SJSA1 (cell line): ENCODE data around the gene RASAL2. TPM values are rescaled to one million over a fixed set of nuclear protein-coding genes. Genes with fewer than 3 reads are reported as not detected.
A peak's percentile ranks its signal among the peaks of the same experiment; 100 is the strongest.
"Not testable (repeated sequence)": the region's sequence is repeated elsewhere in the genome, so short reads cannot be mapped to it uniquely, and the experiment has no call there.

Source experiments
- DNase-seq, 2 experiments: peaks; one replicate each; pipeline ENCODE4 v3.0.0-alpha.2; 2015 to 2020; ENCODE audit warnings: low spot score in 2 of 2, low read depth in 1 of 2
- H3K27ac ChIP-seq: fragments of 250-450 bp; sonication (Bioruptor Pico); 2 replicates; pipeline ENCODE4 v1.5.1; 2020; ENCODE audit warnings: mild to moderate bottlenecking, moderate library complexity
- H3K27me3 ChIP-seq: fragments of 250-450 bp; sonication (Bioruptor Pico); replicated peaks from 2 replicates; pipeline ENCODE4 v1.5.1; 2020; ENCODE audit warnings: mild to moderate bottlenecking, moderate library complexity
- H3K36me3 ChIP-seq: fragments of 250-450 bp; sonication (Bioruptor Pico); 2 replicates; pipeline ENCODE4 v1.5.1; 2020; ENCODE audit warnings: mild to moderate bottlenecking
- H3K4me1 ChIP-seq: fragments of 250-450 bp; sonication (Bioruptor Pico); replicated peaks from 2 replicates; pipeline ENCODE4 v1.6.1; 2021; ENCODE audit warnings: mild to moderate bottlenecking
- H3K4me3 ChIP-seq: fragments of 250-450 bp; sonication (Bioruptor Pico); 2 replicates; pipeline ENCODE4 v1.5.1; 2020; ENCODE audit warnings: mild to moderate bottlenecking
- H3K9me3 ChIP-seq: fragments of 250-450 bp; sonication (Bioruptor Pico); replicated peaks from 2 replicates; pipeline ENCODE4 v1.5.1; 2020; ENCODE audit warnings: mild to moderate bottlenecking
- total RNA-seq: library from RNA; depleted of rRNA; stranded (reverse); fragments of >200 nt; shearing (Covaris generic); gene quantifications from 2 replicates; pipeline ENCODE4 v1.2.3, GENCODE V29; 2014

Gene RASAL2
- total RNA-seq, 1 experiment from 2014 or later = 25.4 TPM

- DNase-seq = no peak
- peak overlapping the region; percentile 78 for H3K27ac ChIP-seq
- H3K4me1 ChIP-seq = peaks cover 29% of the 10 kb centered on the region
- H3K27me3 ChIP-seq = no peaks in the 10 kb centered on the region
- no peak overlapping the region for H3K4me3 ChIP-seq
- H3K9me3 ChIP-seq = no peaks in the 10 kb centered on the region
- H3K36me3 ChIP-seq = peaks cover 9% of the 10 kb centered on the region
These were observed 189.1 kb downstream of the RASAL2 start for GRCh38 chr1:178282949-178283367.

GRCh38 chr1:178283409-178283808, 189.5 kb downstream of the RASAL2 start:
- no peak overlapping the region for H3K4me3 ChIP-seq
- peak; percentile 82 to 85 for DNase-seq
- H3K36me3 ChIP-seq = peaks cover 9% of the 10 kb centered on the region
- no peaks in the 10 kb centered on the region for H3K27me3 ChIP-seq
- H3K4me1 ChIP-seq = peaks cover 29% of the 10 kb centered on the region
- no peaks in the 10 kb centered on the region for H3K9me3 ChIP-seq
- H3K27ac ChIP-seq = peak overlapping the region; percentile 78

- Histone ChIP-seq H3K4me1 (peaks cover 29% of the 10 kb centered on the region), H3K4me3 (no peak overlapping the region), H3K27ac (peak overlapping the region; percentile 78), H3K36me3 (peaks cover 9% of the 10 kb centered on the region), H3K9me3 (no peaks in the 10 kb centered on the region), H3K27me3 (no peaks in the 10 kb centered on the region)
- DNase-seq = peak in 1 of 2 experiments; percentile 46
These were observed 190.2 kb downstream of the RASAL2 start for GRCh38 chr1:178284058-178284457.

- H3K4me3 ChIP-seq = no peak overlapping the region
- H3K36me3 ChIP-seq = peaks cover 9% of the 10 kb centered on the region
- H3K4me1 ChIP-seq = no peaks in the 10 kb centered on the region
- no peak for DNase-seq
- H3K27me3 ChIP-seq = no peaks in the 10 kb centered on the region
- H3K9me3 ChIP-seq = no peaks in the 10 kb centered on the region
- no peak overlapping the region for H3K27ac ChIP-seq
These were observed 197.3 kb downstream of the RASAL2 start for GRCh38 chr1:178291166-178291565.

GRCh38 chr1:178294654-178295053, 200.8 kb downstream of the RASAL2 start:
- Histone ChIP-seq H3K9me3 (no peaks in the 10 kb centered on the region), H3K4me1 (no peaks in the 10 kb centered on the region), H3K27me3 (no peaks in the 10 kb centered on the region), H3K36me3 (no peaks in the 10 kb centered on the region), H3K4me3 (no peak overlapping the region), H3K27ac (no peak overlapping the region)
- no peak for DNase-seq

GRCh38 chr1:178300352-178300699, 206.4 kb downstream of the RASAL2 start:
- H3K9me3 ChIP-seq = no peaks in the 10 kb centered on the region
- DNase-seq = no peak
- H3K27me3 ChIP-seq = no peaks in the 10 kb centered on the region
- no peak overlapping the region for H3K27ac ChIP-seq
- H3K4me1 ChIP-seq = peaks cover 3% of the 10 kb centered on the region; the same call in 1 of the 2 replicates
- H3K36me3 ChIP-seq = peaks cover 8% of the 10 kb centered on the region; the same call in 1 of the 2 replicates
- H3K4me3 ChIP-seq = no peak overlapping the region

GRCh38 chr1:178301141-178301540, 207.2 kb downstream of the RASAL2 start:
- no peak overlapping the region for H3K4me3 ChIP-seq
- peaks cover 3% of the 10 kb centered on the region; the same call in 1 of the 2 replicates for H3K4me1 ChIP-seq
- H3K27ac ChIP-seq = no peak overlapping the region
- H3K36me3 ChIP-seq = peaks cover 8% of the 10 kb centered on the region; the same call in 1 of the 2 replicates
- H3K27me3 ChIP-seq = no peaks in the 10 kb centered on the region
- H3K9me3 ChIP-seq = no peaks in the 10 kb centered on the region
- no peak for DNase-seq

- Histone ChIP-seq H3K27me3 (no peaks in the 10 kb centered on the region), H3K36me3 (peaks cover 3% of the 10 kb centered on the region; the same call in 1 of the 2 replicates), H3K27ac (no peak overlapping the region), H3K9me3 (no peaks in the 10 kb centered on the region), H3K4me1 (no peaks in the 10 kb centered on the region; the same call in 1 of the 2 replicates), H3K4me3 (no peak overlapping the region)
- DNase-seq = no peak
These were observed 213.4 kb downstream of the RASAL2 start for GRCh38 chr1:178307264-178307663.

- H3K4me1 ChIP-seq = no peaks in the 10 kb centered on the region; the same call in 1 of the 2 replicates
- no peak overlapping the region for H3K27ac ChIP-seq
- DNase-seq = no peak
- H3K4me3 ChIP-seq = no peak overlapping the region
- H3K27me3 ChIP-seq = no peaks in the 10 kb centered on the region
- no peaks in the 10 kb centered on the region for H3K9me3 ChIP-seq
- H3K36me3 ChIP-seq = no peaks in the 10 kb centered on the region
These were observed 214.5 kb downstream of the RASAL2 start for GRCh38 chr1:178308438-178308837.

GRCh38 chr1:178310685-178311105, 216.8 kb downstream of the RASAL2 start:
- no peak overlapping the region for H3K4me3 ChIP-seq
- H3K36me3 ChIP-seq = no peaks in the 10 kb centered on the region
- H3K4me1 ChIP-seq = no peaks in the 10 kb centered on the region; the same call in 1 of the 2 replicates
- H3K27me3 ChIP-seq = no peaks in the 10 kb centered on the region
- DNase-seq = peak in 1 of 2 experiments; percentile 52
- peak overlapping the region; percentile 12; the same call in 1 of the 2 replicates for H3K27ac ChIP-seq
- H3K9me3 ChIP-seq = no peaks in the 10 kb centered on the region

- DNase-seq = no peak
- H3K27ac ChIP-seq = peak overlapping the region; percentile 12; the same call in 1 of the 2 replicates
- H3K36me3 ChIP-seq = no peaks in the 10 kb centered on the region
- no peaks in the 10 kb centered on the region for H3K27me3 ChIP-seq
- H3K9me3 ChIP-seq = no peaks in the 10 kb centered on the region
- no peak overlapping the region for H3K4me3 ChIP-seq
- H3K4me1 ChIP-seq = no peaks in the 10 kb centered on the region; the same call in 1 of the 2 replicates
These were observed 217.3 kb downstream of the RASAL2 start for GRCh38 chr1:178311164-178311563.

- not testable (repeated sequence) for H3K4me3 ChIP-seq, H3K27ac ChIP-seq, H3K27me3 ChIP-seq, H3K4me1 ChIP-seq, H3K36me3 ChIP-seq, DNase-seq, H3K9me3 ChIP-seq
These were observed 226.5 kb downstream of the RASAL2 start for GRCh38 chr1:178320280-178320982.

GRCh38 chr1:178323067-178323466, 229.2 kb downstream of the RASAL2 start:
- Histone ChIP-seq H3K9me3 (no peaks in the 10 kb centered on the region), H3K4me1 (no peaks in the 10 kb centered on the region), H3K27ac (no peak overlapping the region), H3K4me3 (no peak overlapping the region), H3K27me3 (no peaks in the 10 kb centered on the region), H3K36me3 (no peaks in the 10 kb centered on the region)
- DNase-seq = no peak

- Histone ChIP-seq H3K4me3 (no peak overlapping the region), H3K4me1 (no peaks in the 10 kb centered on the region), H3K36me3 (no peaks in the 10 kb centered on the region), H3K9me3 (no peaks in the 10 kb centered on the region), H3K27me3 (no peaks in the 10 kb centered on the region), H3K27ac (no peak overlapping the region)
- no peak for DNase-seq
These were observed 230.1 kb downstream of the RASAL2 start for GRCh38 chr1:178324003-178324402.
